H1 (cell line): Measurements from ENCODE around the gene POLA1. TPM values are rescaled to one million over a fixed set of nuclear protein-coding genes. Genes with fewer than 3 reads are reported as not detected.

ENCODE experiments used
- BACH1 ChIP-seq: IDR thresholded peaks from 2 replicates; pipeline ENCODE4 v1.6.1; 2012; ENCODE audit warnings: low read length, improper control_type of control experiment
- polyA plus RNA-seq, 7 experiments: library from polyadenylated mRNA; depleted of rRNA in 3 of 7; stranded (reverse) in 5 of 7; unstranded in 2 of 7; fragments of >200 nt in 5 of 7; fragments of 200-250 nt in 2 of 7; gene quantifications; 1 replicate in 5 of 7; 2 replicates in 1 of 7; 4 replicates in 1 of 7; pipeline versions ENCODE4 v1.2.1 to v1.2.3, GENCODE V29; 2011 to 2013; ENCODE audit warnings: missing spikeins in 2 of 7, mixed read lengths in 2 of 7
- total RNA-seq: library from RNA; stranded (reverse); fragmentation: NEBNext Ultra II Directional; extraction: Animal tissue kit (Norgen Biotek cat#: 25700); gene quantifications from 2 replicates; pipeline ENCODE4 v1.2.1, GENCODE V29; 2021

Gene POLA1
- total and polyA plus RNA-seq, 2 of the 8 experiments (the other 6 are each of a cell fraction or from before 2014, with no cell fraction given): 5.6 to 34.9 TPM

DNA sequence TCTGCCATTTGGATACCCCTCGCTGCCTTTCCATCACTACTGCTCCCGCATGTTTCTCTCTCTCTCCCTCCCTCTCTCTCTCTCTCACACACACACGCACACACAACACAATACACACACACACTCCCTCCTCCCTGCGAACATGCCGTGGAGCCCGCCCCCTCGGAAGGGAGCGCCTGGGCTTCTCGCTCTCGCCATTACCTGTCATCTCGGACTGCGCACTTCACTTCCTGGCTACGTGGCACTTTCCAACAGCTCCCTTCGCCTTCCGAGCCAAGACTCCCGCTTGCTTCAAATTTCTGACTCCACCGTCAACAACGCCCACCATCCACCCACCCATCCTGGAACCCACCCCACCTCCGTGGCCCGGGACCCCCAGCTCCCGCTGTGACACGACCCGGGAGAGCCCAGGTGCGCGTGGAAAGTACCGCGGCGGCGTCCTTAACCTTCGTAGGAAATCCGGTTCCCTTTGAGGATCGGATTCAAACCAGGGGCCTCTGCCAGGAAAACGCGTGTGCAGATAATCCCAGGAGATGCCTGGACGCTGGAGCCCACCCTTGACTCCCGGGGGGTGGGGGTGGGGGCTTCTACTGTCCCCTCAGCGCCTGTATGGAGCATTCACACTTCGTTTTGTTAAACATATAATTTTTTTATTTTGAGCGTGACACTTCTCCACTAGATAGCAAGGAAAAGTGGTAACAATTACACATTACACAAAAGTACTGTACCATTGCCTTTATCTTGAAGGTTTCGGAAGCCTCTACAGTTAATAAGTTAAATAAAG is 309.5 kb downstream of the POLA1 start (continued):
- TF ChIP-seq BACH1: no peak; the same call in 1 of the 2 replicates
- TF ChIP-seq, all 59 proteins: peak for 8
